NB4 (cell line): ENCODE results near the gene AQP3.

Experiments
- DNase-seq: peaks from one replicate; pipeline ENCODE4 v3.0.0; 2010; ENCODE audit warnings: low read depth
- H3K4me3 ChIP-seq: one replicate; pipeline ENCODE4 v1.5.1; 2011; ENCODE audit warnings: mild to moderate bottlenecking, low read depth, low read length, moderate library complexity
- CTCF ChIP-seq: IDR thresholded peaks from one replicate; pipeline ENCODE4 v1.5.1; 2012; ENCODE audit warnings: low read depth, low read length
- MAX ChIP-seq: IDR thresholded peaks from 2 replicates; pipeline ENCODE4 v1.6.1; 2011; ENCODE audit warnings: low read depth, low read length
- MYC ChIP-seq: IDR thresholded peaks from 2 replicates; pipeline ENCODE4 v1.6.1; 2011; ENCODE audit warnings: low read depth, low read length
- POLR2A ChIP-seq: IDR thresholded peaks from 2 replicates; pipeline ENCODE4 v1.6.1; 2011; ENCODE audit warnings: mild to moderate bottlenecking; ENCODE audit not compliant: insufficient read length; ENCODE audit errors: extremely low read depth

AQP3 gene

GRCh38 chr9:33465596-33466564 lies 18.5 kb upstream of the AQP3 start:
- DNase-seq, result no peak
- TF ChIP-seq MAX, result no peak
- no peak for TF ChIP-seq CTCF
- TF ChIP-seq MYC, result no peak
- TF ChIP-seq POLR2A, result no peak

GRCh38 chr9:33465096-33465495 lies 17.7 kb upstream of the AQP3 start:
- no peak for DNase-seq
- TF ChIP-seq POLR2A, result no peak
- no peak overlapping the region for H3K4me3 ChIP-seq

More at GRCh38 chr9:33465596-33466564, 18.5 kb upstream of the AQP3 start:
- no peak overlapping the region for H3K4me3 ChIP-seq

GRCh38 chr9:33464045-33464636 lies 16.7 kb upstream of the AQP3 start:
- DNase-seq, result no peak
- TF ChIP-seq CTCF, result no peak
- no peak for TF ChIP-seq POLR2A
- TF ChIP-seq MAX, result no peak
- no peak for TF ChIP-seq MYC
- H3K4me3 ChIP-seq, result no peak overlapping the region

- no peak for TF ChIP-seq POLR2A
- TF ChIP-seq MYC, result no peak
- TF ChIP-seq MAX, result no peak
- no peak overlapping the region for H3K4me3 ChIP-seq
- DNase-seq, result no peak
Observed at GRCh38 chr9:33463151-33463550, 15.8 kb upstream of the AQP3 start.

- no peak overlapping the region for H3K4me3 ChIP-seq
- no peak for DNase-seq
- TF ChIP-seq MYC (no peak), MAX (no peak), POLR2A (no peak), CTCF (no peak)
Observed at GRCh38 chr9:33461492-33461891, 14.1 kb upstream of the AQP3 start.

- TF ChIP-seq MAX, result no peak
- no peak for TF ChIP-seq CTCF
- TF ChIP-seq POLR2A, result no peak
- TF ChIP-seq MYC, result no peak
- DNase-seq, result no peak
- no peak overlapping the region for H3K4me3 ChIP-seq
Observed at GRCh38 chr9:33460854-33461253, 13.5 kb upstream of the AQP3 start.
